Measurements from ENCODE around the gene GPC6.

The GPC6 gene

DNA sequence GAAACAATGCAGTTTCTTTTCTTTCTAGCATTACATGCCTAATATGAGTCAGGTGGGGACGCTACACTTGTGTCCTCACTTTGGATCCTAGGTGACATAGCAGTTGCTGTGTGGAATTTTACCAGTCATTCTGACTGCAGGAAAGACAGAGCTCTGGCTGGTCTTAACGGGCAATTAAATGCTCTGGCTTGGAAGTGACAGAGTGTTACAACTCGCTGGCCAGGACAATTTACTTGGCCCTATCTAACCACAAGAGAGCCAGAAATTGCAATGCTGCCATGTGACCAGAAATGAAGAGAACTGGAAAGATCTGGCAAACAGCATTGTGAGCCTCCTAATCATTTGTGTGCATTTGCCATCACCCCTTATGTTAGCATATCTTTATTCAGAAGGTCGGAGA is 901.8 kb downstream of the GPC6 start:
- H3K4ac ChIP-seq (ENCODE audit: low read depth, low read length): no peak overlapping the region
- no peaks in the 10 kb centered on the region for H3K79me1 ChIP-seq (ENCODE audit: low read length)
- H4K91ac ChIP-seq (ENCODE audit: low read depth, low read length): no peak overlapping the region
- no peak overlapping the region for H3K4me3 ChIP-seq (ENCODE audit: low read depth, low read length)
- H3K9me3 ChIP-seq (ENCODE audit: insufficient read depth, low read depth, low read length): no peaks in the 10 kb centered on the region
- no peak overlapping the region for H4K8ac ChIP-seq (ENCODE audit: low read depth, low read length)
- WGBS (ENCODE audit: extremely low coverage, insufficient coverage, insufficient read length): no CpG with 5 or more reads among the region's 4 CpGs
- H3K79me2 ChIP-seq (ENCODE audit: control insufficient read depth, insufficient read depth, low read length, poor library complexity): no peaks in the 10 kb centered on the region
- no peak overlapping the region for H2BK120ac ChIP-seq (ENCODE audit: insufficient read depth, low read length, poor library complexity)
- no peak overlapping the region for H3K14ac ChIP-seq (ENCODE audit: low read length)
- H2AFZ ChIP-seq (ENCODE audit: insufficient read depth, low read length, poor library complexity): no peak overlapping the region
- no peaks in the 10 kb centered on the region for H3K27me3 ChIP-seq (ENCODE audit: insufficient read depth, low read length)
- H3K27ac ChIP-seq (ENCODE audit: low read depth, low read length): no peak overlapping the region
- H3K18ac ChIP-seq (ENCODE audit: low read length): no peak overlapping the region
- no peak overlapping the region for H3K9ac ChIP-seq (ENCODE audit: low read length)
- H2BK5ac ChIP-seq (ENCODE audit: low read depth, low read length, poor library complexity): no peak overlapping the region
- no peaks in the 10 kb centered on the region for H3K4me1 ChIP-seq (ENCODE audit: control insufficient read depth in 1 of 2, insufficient read depth in 2 of 2, low read length in 2 of 2)
- H3K4me2 ChIP-seq (ENCODE audit: low read length): no peak overlapping the region
- no peak for DNase-seq
- H2AK5ac ChIP-seq (ENCODE audit: low read length): no peak overlapping the region
- no peak overlapping the region for H2BK12ac ChIP-seq (ENCODE audit: low read length)
- no peaks in the 10 kb centered on the region for H3K36me3 ChIP-seq (ENCODE audit: control insufficient read depth in 1 of 2, insufficient read depth in 2 of 2, low read length in 2 of 2)
- no peak overlapping the region for H4K12ac ChIP-seq (ENCODE audit: low read depth, low read length)
- H3K23ac ChIP-seq (ENCODE audit: low read length): no peak overlapping the region

GRCh38 chr13:94129490-94129894 is 902.9 kb downstream of the GPC6 start:
- Histone ChIP-seq H2BK120ac (ENCODE audit: insufficient read depth, low read length, poor library complexity) (no peak overlapping the region), H3K79me2 (ENCODE audit: control insufficient read depth, insufficient read depth, low read length, poor library complexity) (no peaks in the 10 kb centered on the region), H2AK5ac (ENCODE audit: low read length) (no peak overlapping the region), H2BK5ac (ENCODE audit: low read depth, low read length, poor library complexity) (no peak overlapping the region), H3K4me1 (ENCODE audit: control insufficient read depth in 1 of 2, insufficient read depth in 2 of 2, low read length in 2 of 2) (no peaks in the 10 kb centered on the region), H4K12ac (ENCODE audit: low read depth, low read length) (no peak overlapping the region), H3K27ac (ENCODE audit: low read depth, low read length) (no peak overlapping the region), H3K36me3 (ENCODE audit: control insufficient read depth in 1 of 2, insufficient read depth in 2 of 2, low read length in 2 of 2) (no peaks in the 10 kb centered on the region), H3K4me2 (ENCODE audit: low read length) (no peak overlapping the region), H3K9me3 (ENCODE audit: insufficient read depth, low read depth, low read length) (no peaks in the 10 kb centered on the region), H2AFZ (ENCODE audit: insufficient read depth, low read length, poor library complexity) (no peak overlapping the region), H3K79me1 (ENCODE audit: low read length) (no peaks in the 10 kb centered on the region), H3K23ac (ENCODE audit: low read length) (no peak overlapping the region), H3K18ac (ENCODE audit: low read length) (no peak overlapping the region), H2BK12ac (ENCODE audit: low read length) (no peak overlapping the region), H3K27me3 (ENCODE audit: insufficient read depth, low read length) (no peaks in the 10 kb centered on the region), H3K9ac (ENCODE audit: low read length) (no peak overlapping the region), H3K14ac (ENCODE audit: low read length) (no peak overlapping the region), H3K4me3 (ENCODE audit: low read depth, low read length) (no peak overlapping the region), H3K4ac (ENCODE audit: low read depth, low read length) (no peak overlapping the region), H4K8ac (ENCODE audit: low read depth, low read length) (no peak overlapping the region), H4K91ac (ENCODE audit: low read depth, low read length) (no peak overlapping the region)
- WGBS (ENCODE audit: extremely low coverage, insufficient coverage, insufficient read length): no CpG with 5 or more reads among the region's 2 CpGs
- DNase-seq: no peak

DNA sequence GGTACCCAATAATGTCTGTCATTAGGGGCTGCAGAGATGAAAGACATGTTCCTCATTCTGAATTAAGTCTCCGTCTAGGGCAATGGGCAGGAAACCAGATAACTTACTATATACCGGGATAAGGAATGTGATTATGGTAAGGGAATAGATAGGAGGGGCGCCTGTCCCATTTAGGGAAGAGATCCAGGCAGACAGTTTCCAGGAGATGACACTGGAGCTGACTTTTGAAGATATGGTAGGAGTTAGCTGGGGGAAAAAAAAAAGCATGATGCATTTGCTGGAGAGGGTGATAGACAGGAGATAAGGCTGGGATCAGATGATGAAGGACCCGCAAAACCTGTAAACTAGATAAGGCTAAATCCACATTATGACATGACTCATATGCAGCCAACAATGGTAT is 912.2 kb downstream of the GPC6 start:
- H4K91ac ChIP-seq (ENCODE audit: low read depth, low read length): no peak overlapping the region
- H2AFZ ChIP-seq (ENCODE audit: insufficient read depth, low read length, poor library complexity): no peak overlapping the region
- H2BK5ac ChIP-seq (ENCODE audit: low read depth, low read length, poor library complexity): no peak overlapping the region
- no CpG with 5 or more reads among the region's 4 CpGs for WGBS (ENCODE audit: extremely low coverage, insufficient coverage, insufficient read length)
- H3K9me3 ChIP-seq (ENCODE audit: insufficient read depth, low read depth, low read length): no peaks in the 10 kb centered on the region
- no peak overlapping the region for H3K23ac ChIP-seq (ENCODE audit: low read length)
- no peak overlapping the region for H3K4ac ChIP-seq (ENCODE audit: low read depth, low read length)
- no peak overlapping the region for H2BK12ac ChIP-seq (ENCODE audit: low read length)
- no peaks in the 10 kb centered on the region for H3K36me3 ChIP-seq (ENCODE audit: control insufficient read depth in 1 of 2, insufficient read depth in 2 of 2, low read length in 2 of 2)
- H3K79me1 ChIP-seq (ENCODE audit: low read length): no peaks in the 10 kb centered on the region
- no peak overlapping the region for H2BK120ac ChIP-seq (ENCODE audit: insufficient read depth, low read length, poor library complexity)
- H2AK5ac ChIP-seq (ENCODE audit: low read length): no peak overlapping the region
- H3K14ac ChIP-seq (ENCODE audit: low read length): no peak overlapping the region
- H3K27ac ChIP-seq (ENCODE audit: low read depth, low read length): no peak overlapping the region
- no peak overlapping the region for H3K4me2 ChIP-seq (ENCODE audit: low read length)
- DNase-seq: no peak
- H3K18ac ChIP-seq (ENCODE audit: low read length): no peak overlapping the region
- no peaks in the 10 kb centered on the region for H3K27me3 ChIP-seq (ENCODE audit: insufficient read depth, low read length)
- H3K4me3 ChIP-seq (ENCODE audit: low read depth, low read length): no peak overlapping the region
- no peaks in the 10 kb centered on the region for H3K79me2 ChIP-seq (ENCODE audit: control insufficient read depth, insufficient read depth, low read length, poor library complexity)
- no peak overlapping the region for H4K12ac ChIP-seq (ENCODE audit: low read depth, low read length)
- no peak overlapping the region for H4K8ac ChIP-seq (ENCODE audit: low read depth, low read length)
- H3K4me1 ChIP-seq (ENCODE audit: control insufficient read depth in 1 of 2, insufficient read depth in 2 of 2, low read length in 2 of 2): no peaks in the 10 kb centered on the region
- no peak overlapping the region for H3K9ac ChIP-seq (ENCODE audit: low read length)

GRCh38 chr13:94139393-94139995 is 912.9 kb downstream of the GPC6 start:
- Histone ChIP-seq H2BK120ac (ENCODE audit: insufficient read depth, low read length, poor library complexity) (no peak overlapping the region), H2AK5ac (ENCODE audit: low read length) (no peak overlapping the region), H3K4me2 (ENCODE audit: low read length) (no peak overlapping the region), H3K4me3 (ENCODE audit: low read depth, low read length) (no peak overlapping the region), H3K18ac (ENCODE audit: low read length) (no peak overlapping the region), H3K4me1 (ENCODE audit: control insufficient read depth in 1 of 2, insufficient read depth in 2 of 2, low read length in 2 of 2) (no peaks in the 10 kb centered on the region), H3K14ac (ENCODE audit: low read length) (no peak overlapping the region), H3K27ac (ENCODE audit: low read depth, low read length) (no peak overlapping the region), H3K23ac (ENCODE audit: low read length) (no peak overlapping the region), H3K79me1 (ENCODE audit: low read length) (no peaks in the 10 kb centered on the region), H3K36me3 (ENCODE audit: control insufficient read depth in 1 of 2, insufficient read depth in 2 of 2, low read length in 2 of 2) (no peaks in the 10 kb centered on the region), H4K91ac (ENCODE audit: low read depth, low read length) (no peak overlapping the region), H2BK12ac (ENCODE audit: low read length) (no peak overlapping the region), H4K8ac (ENCODE audit: low read depth, low read length) (no peak overlapping the region), H3K9ac (ENCODE audit: low read length) (no peak overlapping the region), H3K9me3 (ENCODE audit: insufficient read depth, low read depth, low read length) (no peaks in the 10 kb centered on the region), H3K79me2 (ENCODE audit: control insufficient read depth, insufficient read depth, low read length, poor library complexity) (no peaks in the 10 kb centered on the region), H3K4ac (ENCODE audit: low read depth, low read length) (no peak overlapping the region), H3K27me3 (ENCODE audit: insufficient read depth, low read length) (no peaks in the 10 kb centered on the region), H4K12ac (ENCODE audit: low read depth, low read length) (no peak overlapping the region), H2BK5ac (ENCODE audit: low read depth, low read length, poor library complexity) (no peak overlapping the region), H2AFZ (ENCODE audit: insufficient read depth, low read length, poor library complexity) (no peak overlapping the region)
- no peak for DNase-seq
- no CpG with 5 or more reads among the region's 1 CpG for WGBS (ENCODE audit: extremely low coverage, insufficient coverage, insufficient read length)
